ENCODE results near the gene KDM4C.
A peak's percentile ranks its signal among the peaks of the same experiment; 100 is the strongest.
"Not testable (repeated sequence)": the region's sequence is repeated elsewhere in the genome, so short reads cannot be mapped to it uniquely, and the experiment has no call there.

KDM4C gene

DNA sequence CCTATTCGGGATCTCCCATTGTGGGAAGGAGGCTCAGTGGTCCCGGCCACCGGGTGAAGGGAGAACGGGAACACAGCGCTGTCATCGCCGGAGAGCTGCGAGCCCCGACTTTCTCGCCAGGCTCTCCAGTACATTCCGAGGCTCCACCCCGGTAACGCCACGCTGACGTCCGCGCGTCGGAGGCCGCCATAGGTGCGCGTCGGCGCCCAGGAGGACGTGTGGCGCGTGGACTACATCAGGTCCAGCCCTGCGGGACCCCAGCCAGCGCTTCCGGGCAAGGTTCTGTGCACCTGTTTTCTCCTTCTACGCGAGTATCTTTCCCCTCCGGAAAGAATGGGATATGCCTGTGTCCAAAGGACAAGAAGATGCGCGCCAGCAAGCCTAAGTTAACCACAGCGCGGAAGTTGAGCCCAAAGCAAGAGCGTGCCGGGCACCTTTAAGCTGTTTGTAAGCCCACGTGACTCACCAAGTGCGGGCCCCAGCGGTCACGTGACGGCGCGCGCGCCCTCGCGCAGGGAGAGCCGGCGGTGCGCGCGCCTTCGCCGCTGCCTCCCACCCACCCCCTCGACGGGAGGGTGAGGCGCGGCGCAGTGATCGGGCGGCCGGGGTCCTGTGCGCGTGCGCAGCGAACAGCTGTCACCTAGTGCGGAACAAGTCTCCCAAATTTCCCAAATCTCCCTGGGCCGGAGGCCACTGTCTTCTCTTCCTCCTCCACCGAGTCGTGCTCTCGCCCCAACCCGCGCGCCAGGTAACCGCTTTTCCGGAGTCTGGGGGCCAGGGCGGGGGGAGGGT, at the start of gene KDM4C:
Gene KDM4C (plus strand): TSS at position 518 of the 792 bp plus-strand sequence. CDS start 35,016 bp downstream, outside the sequence.
- peak; percentile 95 for DNase-seq

GRCh38 chr9:6708732-6709131, 49.0 kb upstream of the KDM4C start:
- DNase-seq, result no peak

DNA sequence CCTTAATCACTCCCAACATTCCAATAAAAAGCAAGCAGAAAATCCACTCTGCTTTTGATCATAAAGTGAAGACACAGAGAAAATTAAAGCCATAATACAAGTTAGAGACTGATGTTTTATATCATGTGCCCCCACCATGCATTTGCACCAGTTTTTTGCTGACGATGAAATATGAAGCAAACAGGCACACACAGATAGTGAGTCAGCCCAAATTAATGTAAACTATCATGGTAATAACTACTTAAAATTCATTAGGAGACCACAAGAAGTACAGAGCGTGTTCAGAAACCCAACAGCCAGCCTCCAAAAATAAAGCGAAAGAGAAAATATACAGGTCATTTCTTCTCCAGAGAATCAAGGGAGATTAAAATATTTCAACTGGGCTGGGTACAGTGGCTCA, 46.4 kb upstream of the KDM4C start:
- no peak for DNase-seq

GRCh38 chr9:6712041-6712440, 45.7 kb upstream of the KDM4C start:
- no peak for DNase-seq

DNA sequence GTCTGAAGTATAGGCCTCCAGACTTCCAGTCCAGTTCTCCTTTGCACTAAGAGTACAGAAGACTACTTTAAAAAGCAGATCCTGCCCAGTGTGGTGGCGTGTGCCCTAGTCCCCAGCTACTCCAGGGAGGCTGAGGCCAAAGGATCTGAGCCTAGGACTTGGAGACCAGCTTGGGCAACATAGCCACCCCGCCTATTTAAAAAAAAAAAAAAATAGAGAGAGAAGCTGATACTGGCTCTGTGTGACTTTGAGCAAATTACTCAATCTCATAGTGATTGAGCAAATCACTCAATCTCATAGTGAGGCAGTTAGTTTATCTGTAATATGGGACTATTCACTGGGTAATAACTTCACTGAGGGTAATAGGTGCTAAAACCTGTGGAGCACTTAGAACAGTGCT, 43.6 kb upstream of the KDM4C start:
- no peak for DNase-seq

GRCh38 chr9:6715153-6715754, 42.5 kb upstream of the KDM4C start:
- DNase-seq, result not testable (repeated sequence)

GRCh38 chr9:6715755-6716643, 41.8 kb upstream of the KDM4C start:
- peak; percentile 85 for DNase-seq

DNA sequence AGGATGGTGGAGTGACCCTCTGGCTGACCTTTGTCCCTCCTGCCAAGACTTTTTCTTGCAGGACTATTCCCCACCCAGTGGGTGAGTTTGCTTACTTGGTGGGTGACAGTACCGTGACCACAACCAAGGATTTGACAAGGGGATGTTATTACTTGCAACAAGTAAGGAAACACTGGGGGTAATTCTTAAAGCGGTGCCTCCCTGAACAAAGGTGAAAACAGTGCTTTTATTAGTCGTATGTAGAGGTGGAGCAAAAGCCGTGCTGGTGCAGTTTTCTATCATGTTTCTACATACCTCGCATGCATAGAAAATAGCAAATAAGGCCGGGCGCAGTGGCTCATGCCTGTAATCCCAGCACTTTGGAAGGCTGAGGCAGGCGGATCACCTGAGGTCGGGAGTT, 41.0 kb upstream of the KDM4C start:
- DNase-seq, result no peak

- DNase-seq, result no peak
Observed at GRCh38 chr9:6723881-6724420, 33.8 kb upstream of the KDM4C start.

DNA sequence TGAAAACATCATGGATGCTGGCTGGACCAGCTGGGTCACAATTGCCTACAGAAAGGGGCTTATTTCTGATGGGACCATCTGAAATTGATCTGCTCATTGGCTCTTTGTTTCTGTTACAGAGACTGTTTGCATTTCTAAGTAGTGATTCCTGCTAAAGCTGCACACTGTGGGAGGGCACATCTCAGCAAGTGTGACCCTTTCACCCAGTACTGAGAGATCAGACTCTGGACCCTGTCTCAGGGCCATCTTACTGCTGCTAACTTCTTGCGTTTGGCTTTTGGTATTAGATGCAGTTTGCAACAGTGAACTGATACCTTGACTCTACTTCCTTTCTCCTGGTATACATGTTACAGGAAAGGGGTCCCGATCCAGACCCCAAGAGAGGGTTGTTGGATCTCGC, 24.5 kb upstream of the KDM4C start:
- DNase-seq, result no peak

DNA sequence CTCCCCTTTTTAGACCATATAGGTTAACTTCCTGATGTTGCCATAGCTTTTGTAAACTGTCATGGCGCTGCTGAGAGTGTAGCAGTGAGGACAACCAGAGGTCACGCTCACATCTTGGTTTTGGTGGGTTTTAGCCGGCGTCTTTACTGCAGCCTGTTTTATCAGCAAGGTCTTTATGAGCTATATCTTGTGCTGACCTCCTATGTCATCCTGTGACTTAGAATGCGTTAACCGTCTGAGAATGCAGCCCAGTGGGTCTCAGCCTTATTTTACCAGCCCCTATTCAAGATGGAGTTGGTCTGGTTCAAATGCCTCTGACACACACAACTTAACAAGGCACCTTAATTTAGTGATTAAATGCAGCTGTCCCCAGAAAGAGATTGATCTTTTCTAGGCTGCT, 23.9 kb upstream of the KDM4C start:
- DNase-seq, result no peak

GRCh38 chr9:6735422-6735821, 22.4 kb upstream of the KDM4C start:
- no peak for DNase-seq

DNA sequence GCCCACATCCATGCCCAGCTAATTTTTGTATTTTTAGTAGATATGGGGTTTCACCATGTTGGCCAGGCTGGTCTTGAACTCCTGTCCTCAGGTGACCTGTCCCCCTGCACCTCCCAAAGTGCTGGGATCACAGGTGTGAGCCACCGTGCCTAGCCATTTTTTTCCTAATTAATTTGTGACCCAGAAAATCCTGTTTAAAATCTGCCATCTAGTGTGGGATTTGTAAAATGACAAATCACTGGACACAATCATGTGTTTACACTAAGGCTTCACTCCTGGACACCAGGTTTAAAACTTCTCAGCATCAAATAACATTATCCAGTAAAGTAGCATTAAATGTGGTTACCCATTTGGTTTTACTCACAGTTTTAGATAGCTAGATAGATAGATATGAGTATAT, 18.6 kb upstream of the KDM4C start:
- no peak for DNase-seq

- DNase-seq, result not testable (repeated sequence)
Observed at GRCh38 chr9:6748861-6749260, 8.9 kb upstream of the KDM4C start.

DNA sequence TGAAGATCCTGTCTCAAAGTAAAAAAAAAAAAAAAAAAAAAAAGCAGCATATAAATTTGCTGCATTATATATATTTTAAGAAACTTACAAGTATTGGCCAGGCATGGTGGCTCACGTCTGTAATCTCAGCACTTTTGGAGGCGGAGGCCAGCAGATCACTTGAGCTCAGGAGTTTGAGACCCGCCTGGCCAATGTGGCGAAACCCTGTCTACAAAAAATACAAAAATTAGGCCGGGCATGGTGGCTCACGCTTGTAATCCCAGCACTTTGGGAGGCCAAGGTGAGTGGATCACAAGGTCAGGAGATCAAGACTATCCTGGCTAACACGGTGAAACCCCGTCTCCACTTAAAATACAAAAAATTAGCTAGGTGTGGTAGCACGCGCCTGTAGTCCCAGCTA, 2.9 kb upstream of the KDM4C start:
- not testable (repeated sequence) for DNase-seq

GRCh38 chr9:6757132-6757455, 679 bp upstream of the KDM4C start:
- peak; percentile 79 for DNase-seq

DNA sequence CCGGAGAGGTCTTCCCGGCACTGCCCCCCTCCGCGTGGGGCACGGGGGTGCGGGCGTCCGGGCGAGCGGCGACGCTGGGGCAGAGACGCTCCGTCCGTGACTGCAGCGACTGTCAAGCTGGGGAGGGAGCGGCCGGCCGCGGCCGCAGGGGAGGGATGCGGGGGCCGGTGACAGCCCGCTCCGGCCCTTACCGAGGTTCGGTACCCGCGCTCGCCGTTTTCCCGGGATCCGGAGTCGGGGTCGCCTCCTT, 400 bp downstream of the KDM4C start:
- no peak for DNase-seq

DNA sequence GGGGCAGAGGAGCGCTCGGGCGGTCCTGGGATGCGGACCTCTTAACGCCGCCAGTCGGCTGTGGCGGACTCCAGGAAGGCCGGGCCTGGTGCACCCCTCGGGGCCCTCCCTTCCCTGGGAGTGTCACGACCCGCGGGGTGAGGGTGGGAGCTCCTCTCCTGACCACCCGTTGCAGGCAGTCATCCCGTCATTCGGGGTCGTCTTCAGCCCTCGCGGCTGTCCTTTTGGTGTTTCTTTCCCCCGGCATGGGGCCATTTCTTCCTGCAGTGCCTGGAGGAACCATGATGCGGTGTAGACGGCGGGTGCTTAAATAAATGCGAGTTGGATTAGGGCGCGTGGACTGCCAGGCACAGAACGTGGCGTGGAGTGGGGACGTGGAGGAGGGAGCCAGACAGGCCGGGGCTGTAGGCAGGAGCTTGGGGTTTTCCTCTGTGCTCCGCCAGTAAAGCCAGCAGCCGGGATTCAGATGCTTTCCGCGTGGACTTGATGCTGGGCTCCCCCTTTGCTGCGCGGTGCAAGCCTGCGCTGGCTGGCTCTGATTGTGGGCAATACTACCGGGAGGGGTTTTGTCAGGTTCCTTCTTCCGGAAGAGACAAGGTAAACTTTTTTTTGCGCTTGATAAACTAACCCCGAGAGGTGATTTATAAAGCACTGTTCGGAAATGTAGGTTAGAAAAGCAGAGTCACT, 868 bp downstream of the KDM4C start:
- peak; percentile 69 for DNase-seq

DNA sequence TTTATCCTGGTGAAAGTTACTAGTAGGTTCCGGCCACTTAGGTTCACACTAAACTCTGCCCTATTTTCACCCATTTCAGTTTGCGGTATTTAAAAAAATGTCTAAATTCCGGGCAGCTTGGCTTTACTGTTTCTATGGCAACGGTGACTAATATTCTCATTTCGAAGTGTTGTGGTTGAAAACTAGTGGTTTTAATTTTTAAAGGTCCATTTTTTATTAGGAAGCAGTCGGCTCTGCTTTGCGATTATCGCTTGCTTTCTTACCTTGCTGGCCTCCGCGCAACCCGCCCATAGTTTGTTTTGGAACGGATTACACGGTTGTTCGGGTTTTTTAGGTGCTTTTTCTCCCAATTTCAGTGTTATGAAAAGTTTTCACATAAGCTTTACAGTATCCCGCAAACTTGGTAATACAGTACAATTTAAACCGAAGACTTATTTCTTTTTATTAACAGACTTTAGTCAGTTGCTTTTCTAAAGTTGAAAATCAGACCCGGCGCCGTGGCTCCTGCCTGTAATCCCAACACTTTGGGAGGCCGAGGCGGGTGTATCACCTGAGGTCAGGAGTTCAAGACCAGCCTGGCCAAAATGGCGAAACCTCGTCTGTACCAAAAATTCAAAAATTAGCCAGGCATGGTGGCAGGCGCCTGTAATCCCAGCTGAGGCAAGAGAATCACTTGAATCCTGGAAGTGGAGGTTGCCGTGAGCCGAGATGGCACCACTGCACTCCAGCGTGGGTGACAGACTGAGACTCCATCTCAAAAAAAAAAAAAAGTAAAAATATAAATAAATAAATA, 1.6 kb downstream of the KDM4C start:
- DNase-seq, result peak; percentile 31

DNA sequence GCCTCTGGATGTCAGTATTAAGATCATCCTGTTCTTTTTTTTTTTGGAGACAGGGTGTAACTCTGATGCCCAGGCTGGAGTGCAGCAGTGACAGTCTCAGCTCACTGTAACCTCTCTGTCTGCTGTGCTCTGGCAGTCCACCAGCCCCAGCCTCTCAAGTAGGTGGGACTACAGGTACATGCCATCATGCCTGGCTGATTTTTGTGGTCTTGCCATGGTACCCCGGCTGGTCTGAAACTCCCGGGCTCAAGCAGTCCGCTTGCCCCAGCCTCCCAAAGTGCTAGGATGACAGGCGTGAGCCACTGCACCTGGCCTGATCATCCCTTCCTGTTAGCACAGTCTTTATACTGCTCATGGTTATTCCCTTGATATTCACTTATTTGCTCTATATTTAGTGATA, 3.5 kb downstream of the KDM4C start:
- no peak for DNase-seq

DNA sequence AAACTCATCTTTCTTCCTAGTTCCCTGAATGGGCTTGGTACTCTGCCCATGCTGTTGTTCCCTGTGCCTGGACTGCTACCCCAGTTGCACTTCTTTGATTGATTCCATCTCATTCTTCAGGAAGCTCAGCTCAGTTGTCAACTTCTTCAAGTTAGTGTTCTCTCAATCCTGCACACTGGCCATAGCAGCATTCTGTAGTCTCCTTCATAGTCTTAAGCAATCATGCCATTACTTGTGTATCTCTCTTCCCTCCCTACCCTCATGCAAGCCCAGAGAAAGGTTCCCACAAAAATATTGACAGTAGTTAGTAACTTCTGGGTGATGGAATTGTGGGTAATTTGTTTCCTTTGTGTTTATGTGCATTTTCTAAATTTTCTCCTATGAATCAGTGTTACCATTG, 5.5 kb downstream of the KDM4C start:
- no peak for DNase-seq

DNA sequence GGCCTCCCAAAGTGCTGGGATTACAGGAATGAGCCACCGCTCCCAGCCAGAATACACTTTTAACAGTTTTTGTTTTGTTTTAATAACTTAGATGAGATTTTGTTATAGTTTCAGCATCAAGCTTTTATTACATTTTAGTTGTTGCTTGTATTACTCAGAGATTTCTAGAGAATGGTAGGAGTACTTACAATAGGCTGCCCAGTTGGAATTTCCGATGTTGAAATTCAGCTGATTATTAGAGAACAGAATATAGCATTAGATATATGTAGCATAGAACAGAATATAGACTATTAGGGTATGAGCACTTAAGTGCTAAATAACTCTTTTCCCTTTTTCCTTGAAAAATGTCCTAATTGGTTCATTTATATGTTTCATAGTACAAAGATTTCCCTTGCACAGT, 6.2 kb downstream of the KDM4C start:
- no peak for DNase-seq

All from activated CD4-positive, alpha-beta T cell treated with anti-CD3 and anti-CD28 coated beads for 48 hours (primary cell).